Stimulated activated naive CD8-positive, alpha-beta T cell treated with anti-CD3 and anti-CD28 coated beads, Interleukin-15, amount 100 ng/mL, for 72 hours (primary cell): ENCODE results near the gene SLC38A10.

Source experiments
- ATAC-seq: fragments of 150-1000 bp; cut with Tn5 transposase; 2 replicates; pipeline ENCODE4 v1.10.0; 2021; ENCODE audit warnings: mild to moderate bottlenecking, moderate library complexity
- DNase-seq, 2 donors: peaks; one replicate each; pipeline ENCODE4 v3.0.0; 2021 to 2022
- H3K27ac Mint-ChIP-seq, 2 donors: one replicate each; pipeline ENCODE4 v1.8.0; 2022; ENCODE audit warnings: mild to moderate bottlenecking in 2 of 2, mixed read lengths in 2 of 2, moderate library complexity in 2 of 2
- H3K27me3 Mint-ChIP-seq: one replicate; pipeline ENCODE4 v1.8.0; 2022; ENCODE audit warnings: mixed read lengths
- H3K4me1 Mint-ChIP-seq: one replicate; pipeline ENCODE4 v1.8.0; 2022; ENCODE audit warnings: mild to moderate bottlenecking, mixed read lengths
- H3K4me3 Mint-ChIP-seq, 2 donors: one replicate each; pipeline ENCODE4 v1.8.0; 2022; ENCODE audit warnings: mild to moderate bottlenecking in 2 of 2, mixed read lengths in 2 of 2, moderate library complexity in 1 of 2
- H3K9me3 Mint-ChIP-seq, 2 donors: one replicate each; pipeline ENCODE4 v1.8.0; 2022; ENCODE audit warnings: mixed read lengths in 2 of 2

SLC38A10 gene

DNA sequence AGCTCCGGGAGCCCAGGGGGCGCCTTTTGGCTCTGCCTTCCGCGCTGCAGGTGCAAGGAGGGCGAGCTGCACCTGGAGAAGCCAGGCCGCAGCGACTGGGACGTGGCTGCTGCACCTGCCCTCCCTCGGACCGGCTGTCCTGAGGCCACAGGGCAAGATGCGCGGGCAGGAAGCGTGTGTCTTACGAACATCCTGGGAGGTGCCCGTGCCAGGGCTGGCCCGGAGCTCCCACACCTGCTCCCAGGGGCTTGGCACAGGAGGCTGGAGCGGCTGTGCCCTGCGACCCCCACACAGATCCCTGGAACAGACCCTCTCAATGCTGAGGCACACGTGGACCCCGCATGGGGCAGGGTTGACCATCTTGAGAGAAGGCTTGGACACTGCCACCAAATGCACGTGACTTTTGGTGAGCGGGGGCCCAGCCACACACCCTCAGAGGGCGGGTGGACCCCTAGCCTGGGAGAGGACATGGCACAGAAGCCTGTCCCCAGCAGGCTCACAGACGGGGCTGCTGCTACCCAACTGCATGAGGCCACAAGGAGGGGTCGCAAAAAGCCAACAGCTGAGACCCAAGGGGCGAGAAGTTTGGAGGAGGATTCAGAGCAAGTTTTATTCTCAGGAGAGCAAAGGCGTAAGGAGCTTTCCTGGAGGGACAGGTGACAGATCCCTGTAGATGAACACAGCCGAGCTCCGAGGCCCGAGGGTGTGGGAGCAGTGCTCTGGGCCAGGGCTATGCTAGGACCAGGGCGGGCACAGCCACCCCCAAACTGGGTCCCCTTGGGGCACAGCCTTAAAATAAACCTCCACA lies 44.6 kb downstream of the SLC38A10 start:
- Mint-ChIP-seq H3K27ac (peak overlapping the region in 1 of 2 donors; percentile 19), H3K4me3 (no peak overlapping the region), H3K4me1 (peaks cover 34% of the 10 kb centered on the region), H3K27me3 (no peaks in the 10 kb centered on the region), H3K9me3 (no peaks in the 10 kb centered on the region)
- ATAC-seq (no peak), DNase-seq (no peak)

DNA sequence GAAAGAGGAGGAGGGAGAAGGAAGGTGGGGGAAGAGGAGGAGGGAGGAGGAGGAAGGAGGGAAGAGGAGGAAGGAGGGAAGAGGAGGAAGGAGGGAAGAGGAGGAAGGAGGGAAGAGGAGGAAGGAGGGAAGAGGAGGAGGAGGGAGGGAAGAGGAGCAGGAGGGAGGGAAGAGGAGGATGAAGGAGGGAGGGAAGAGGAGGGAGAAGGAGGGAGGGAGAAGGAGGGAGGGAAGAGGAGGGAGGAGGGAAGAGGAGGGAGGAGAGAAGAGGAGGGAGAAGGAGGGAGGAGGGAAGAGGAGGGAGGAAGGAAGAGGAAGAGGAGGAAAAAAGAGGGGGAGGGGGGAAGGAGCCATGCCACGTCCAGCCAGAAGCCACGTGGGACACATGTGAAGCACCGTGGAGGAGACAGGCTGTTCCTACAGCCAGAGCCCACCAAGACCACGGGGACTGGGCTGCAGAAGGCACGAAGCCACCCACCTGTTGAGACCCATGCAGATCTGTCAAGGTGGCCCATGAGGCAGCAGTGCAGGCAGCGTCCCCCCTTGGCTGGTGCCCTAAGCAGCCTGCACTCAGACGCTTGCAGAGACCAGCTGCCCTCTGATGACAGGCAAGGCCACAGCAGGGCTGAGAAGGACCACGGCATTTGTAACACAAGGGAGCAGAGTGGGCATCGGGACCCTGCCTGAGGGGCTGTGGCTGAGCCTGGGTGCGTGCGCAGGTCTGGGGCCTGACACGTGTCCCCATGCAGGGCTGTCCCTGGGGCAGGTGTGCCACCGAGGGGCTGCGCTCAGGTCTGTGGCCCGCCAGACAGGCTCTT lies 45.7 kb downstream of the SLC38A10 start:
- Mint-ChIP-seq H3K4me3 (no peak overlapping the region), H3K9me3 (no peaks in the 10 kb centered on the region), H3K4me1 (peaks cover 38% of the 10 kb centered on the region), H3K27ac (no peak overlapping the region), H3K27me3 (no peaks in the 10 kb centered on the region)
- peak; percentile 39 for ATAC-seq
- no peak for DNase-seq

GRCh38 chr17:81248649-81249048 lies 46.5 kb downstream of the SLC38A10 start:
- no peak overlapping the region for H3K27ac Mint-ChIP-seq

DNA sequence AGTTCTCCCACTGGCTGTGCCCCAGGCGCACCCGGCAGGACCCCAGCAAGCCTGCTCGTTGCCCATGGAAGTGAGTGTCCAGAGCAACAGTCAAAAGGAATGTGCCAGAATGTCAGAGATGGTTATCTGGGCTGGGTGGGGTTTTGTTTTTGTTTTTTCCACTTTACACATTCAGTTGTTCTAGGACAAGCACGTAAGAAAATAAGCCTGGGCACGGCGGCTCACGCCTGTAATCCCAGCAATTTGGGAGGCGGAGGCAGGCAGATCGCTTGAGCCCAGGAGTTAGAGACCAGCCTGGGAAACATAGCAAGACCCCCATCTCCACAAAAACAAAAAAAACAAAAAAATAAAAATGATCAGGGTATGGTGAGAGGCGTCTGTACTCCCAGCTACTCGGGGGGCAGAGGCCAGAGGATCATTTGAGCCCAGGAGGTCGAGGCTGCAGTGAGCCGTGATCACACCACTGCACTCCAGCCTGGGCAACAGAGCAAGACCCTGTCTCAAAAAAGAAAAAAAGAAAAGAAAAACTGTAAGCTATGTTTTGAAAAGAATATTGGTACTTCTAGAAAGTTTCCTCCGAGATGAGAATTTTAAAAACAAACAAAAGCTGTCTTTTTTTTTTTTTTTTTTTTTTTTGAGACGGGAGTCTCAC lies 47.6 kb downstream of the SLC38A10 start:
- ATAC-seq: no peak
- H3K4me1 Mint-ChIP-seq: peaks cover 29% of the 10 kb centered on the region
- peak overlapping the region in 1 of 2 donors; percentile 76 for H3K27ac Mint-ChIP-seq
- H3K4me3 Mint-ChIP-seq: no peak overlapping the region
- H3K27me3 Mint-ChIP-seq: no peaks in the 10 kb centered on the region
- no peaks in the 10 kb centered on the region for H3K9me3 Mint-ChIP-seq
- no peak for DNase-seq

More at GRCh38 chr17:81248649-81249048, 46.5 kb downstream of the SLC38A10 start:
- Mint-ChIP-seq H3K27me3 (no peaks in the 10 kb centered on the region), H3K9me3 (no peaks in the 10 kb centered on the region), H3K4me1 (peaks cover 38% of the 10 kb centered on the region), H3K4me3 (no peak overlapping the region)
- ATAC-seq (no peak), DNase-seq (no peak)

DNA sequence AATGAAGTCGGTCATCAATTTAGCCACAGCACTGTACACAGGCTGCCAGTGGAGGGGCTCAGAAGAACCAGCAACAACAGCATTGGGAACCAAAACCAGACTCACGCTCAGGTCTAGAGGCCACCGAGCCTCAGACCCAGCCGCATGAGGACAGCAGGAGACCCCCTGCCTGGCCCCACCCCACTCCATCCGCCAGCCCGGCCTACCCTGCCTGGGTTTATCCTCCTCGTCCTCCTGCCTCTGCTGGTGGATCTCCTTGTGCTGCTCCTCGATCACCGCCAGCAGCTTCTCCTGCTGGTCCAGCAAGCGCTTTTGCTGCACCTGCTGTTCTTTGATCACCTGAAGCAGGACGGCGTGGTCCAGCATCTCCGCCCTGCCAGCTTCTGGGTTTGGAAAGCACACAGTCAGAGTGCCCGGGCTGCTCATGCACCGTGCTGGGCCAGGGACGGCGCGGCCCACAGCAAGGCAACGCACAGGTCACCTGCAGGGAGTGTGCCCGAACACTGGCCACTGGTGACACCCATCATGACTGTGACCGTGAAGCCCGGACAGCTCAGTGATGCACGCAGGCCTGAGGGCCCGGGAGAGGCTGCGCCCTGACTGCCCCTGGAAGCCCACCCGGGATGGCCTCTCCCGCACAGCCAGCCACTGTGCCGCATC lies 48.3 kb downstream of the SLC38A10 start:
- Mint-ChIP-seq H3K27ac (peak overlapping the region in 1 of 2 donors; percentile 97), H3K4me1 (peaks cover 29% of the 10 kb centered on the region), H3K4me3 (no peak overlapping the region), H3K9me3 (no peaks in the 10 kb centered on the region), H3K27me3 (no peaks in the 10 kb centered on the region)
- ATAC-seq (no peak), DNase-seq (no peak)

DNA sequence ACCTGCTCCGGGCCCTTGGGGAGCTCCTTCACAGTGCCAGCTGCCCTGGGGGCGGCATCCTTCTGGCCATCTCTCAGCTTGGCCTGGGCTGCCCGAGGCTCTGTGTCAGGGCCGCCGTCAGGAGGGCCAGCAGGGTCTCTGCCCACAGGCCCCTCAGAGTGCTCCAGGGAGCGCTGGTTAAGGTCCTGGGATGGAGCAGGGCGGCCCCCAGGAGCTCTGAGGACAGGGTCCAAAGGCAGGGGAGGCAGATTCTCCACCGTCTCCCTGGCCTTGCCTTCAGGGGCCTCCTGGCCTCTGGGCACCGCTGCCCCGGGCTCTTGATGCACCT lies 48.8 kb downstream of the SLC38A10 start:
- DNase-seq (no peak), ATAC-seq (no peak)
- no peak overlapping the region for H3K4me3 Mint-ChIP-seq
- no peaks in the 10 kb centered on the region for H3K9me3 Mint-ChIP-seq
- peaks cover 29% of the 10 kb centered on the region for H3K4me1 Mint-ChIP-seq
- no peak overlapping the region for H3K27ac Mint-ChIP-seq
- H3K27me3 Mint-ChIP-seq: no peaks in the 10 kb centered on the region

GRCh38 chr17:81245665-81246342 lies 49.3 kb downstream of the SLC38A10 start:
- DNase-seq (no peak), ATAC-seq (no peak)
- Mint-ChIP-seq H3K4me3 (no peak overlapping the region), H3K27me3 (no peaks in the 10 kb centered on the region), H3K9me3 (no peaks in the 10 kb centered on the region), H3K27ac (no peak overlapping the region), H3K4me1 (peaks cover 29% of the 10 kb centered on the region)

DNA sequence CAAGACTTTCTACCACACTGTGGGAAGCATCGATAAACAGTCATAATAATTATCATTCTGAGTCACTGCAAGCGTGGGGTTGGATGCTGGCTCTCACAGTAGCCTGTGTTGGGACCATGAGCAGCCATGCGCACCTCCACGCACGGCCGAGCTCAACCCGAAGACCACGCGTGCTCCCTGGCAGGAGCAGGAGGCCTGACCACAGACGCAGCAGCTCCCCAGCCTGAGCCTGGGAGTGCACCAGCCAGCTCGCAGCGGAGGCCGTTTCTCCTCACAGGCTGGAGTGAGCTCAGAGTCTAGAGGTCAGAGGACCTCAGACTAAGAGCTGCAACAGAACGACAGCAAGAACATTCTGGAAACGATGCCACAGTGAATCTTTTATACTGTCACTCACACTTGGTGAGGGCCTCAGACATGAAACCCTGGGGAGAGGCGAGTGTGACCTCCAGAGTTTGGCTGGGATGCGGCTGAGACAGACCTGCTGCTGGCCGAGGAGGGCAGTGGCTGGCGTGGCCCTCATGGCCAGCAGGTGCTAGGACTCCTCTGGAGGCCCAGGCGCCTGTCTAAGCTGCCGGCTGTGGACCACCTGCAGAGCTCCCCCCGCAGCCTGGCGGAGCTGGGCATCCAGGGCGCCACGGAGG lies 50.0 kb downstream of the SLC38A10 start:
- peak; percentile 29 for ATAC-seq
- no peak overlapping the region for H3K4me3 Mint-ChIP-seq

GRCh38 chr17:81244358-81245023 lies 50.6 kb downstream of the SLC38A10 start:
- Mint-ChIP-seq H3K27me3 (no peaks in the 10 kb centered on the region), H3K27ac (peak overlapping the region; percentile 43 to 74), H3K4me1 (peaks cover 34% of the 10 kb centered on the region), H3K4me3 (no peak overlapping the region), H3K9me3 (no peaks in the 10 kb centered on the region)
- ATAC-seq (no peak), DNase-seq (no peak)

More for the DNA sequence above, 50.0 kb downstream of the SLC38A10 start:
- no peaks in the 10 kb centered on the region for H3K9me3 Mint-ChIP-seq
- no peaks in the 10 kb centered on the region for H3K27me3 Mint-ChIP-seq
- H3K27ac Mint-ChIP-seq: peak overlapping the region in 1 of 2 donors; percentile 74
- no peak for DNase-seq
- H3K4me1 Mint-ChIP-seq: peaks cover 30% of the 10 kb centered on the region

DNA sequence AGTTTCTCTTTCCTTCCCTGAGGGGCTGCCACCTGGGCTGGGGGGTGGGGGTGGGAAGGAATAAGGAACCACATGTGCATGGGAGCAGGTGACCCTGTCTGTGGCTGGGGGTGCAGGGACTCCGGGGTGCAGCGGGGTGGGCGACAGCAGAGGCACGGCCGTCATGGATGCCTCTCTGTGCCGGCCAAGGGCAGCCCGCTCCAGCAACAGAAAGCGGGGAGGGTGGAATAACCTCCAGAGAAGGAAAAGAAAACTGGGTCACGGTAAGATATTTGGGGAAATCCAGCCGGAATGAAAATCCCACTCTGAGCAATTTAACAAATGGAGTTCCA lies 51.8 kb downstream of the SLC38A10 start:
- Mint-ChIP-seq H3K27ac (no peak overlapping the region), H3K27me3 (no peaks in the 10 kb centered on the region), H3K9me3 (no peaks in the 10 kb centered on the region), H3K4me3 (no peak overlapping the region), H3K4me1 (peaks cover 34% of the 10 kb centered on the region)
- DNase-seq (no peak), ATAC-seq (no peak)

GRCh38 chr17:81242421-81243332 lies 52.4 kb downstream of the SLC38A10 start:
- H3K4me3 Mint-ChIP-seq: peak overlapping the region in 1 of 2 donors; percentile 29

DNA sequence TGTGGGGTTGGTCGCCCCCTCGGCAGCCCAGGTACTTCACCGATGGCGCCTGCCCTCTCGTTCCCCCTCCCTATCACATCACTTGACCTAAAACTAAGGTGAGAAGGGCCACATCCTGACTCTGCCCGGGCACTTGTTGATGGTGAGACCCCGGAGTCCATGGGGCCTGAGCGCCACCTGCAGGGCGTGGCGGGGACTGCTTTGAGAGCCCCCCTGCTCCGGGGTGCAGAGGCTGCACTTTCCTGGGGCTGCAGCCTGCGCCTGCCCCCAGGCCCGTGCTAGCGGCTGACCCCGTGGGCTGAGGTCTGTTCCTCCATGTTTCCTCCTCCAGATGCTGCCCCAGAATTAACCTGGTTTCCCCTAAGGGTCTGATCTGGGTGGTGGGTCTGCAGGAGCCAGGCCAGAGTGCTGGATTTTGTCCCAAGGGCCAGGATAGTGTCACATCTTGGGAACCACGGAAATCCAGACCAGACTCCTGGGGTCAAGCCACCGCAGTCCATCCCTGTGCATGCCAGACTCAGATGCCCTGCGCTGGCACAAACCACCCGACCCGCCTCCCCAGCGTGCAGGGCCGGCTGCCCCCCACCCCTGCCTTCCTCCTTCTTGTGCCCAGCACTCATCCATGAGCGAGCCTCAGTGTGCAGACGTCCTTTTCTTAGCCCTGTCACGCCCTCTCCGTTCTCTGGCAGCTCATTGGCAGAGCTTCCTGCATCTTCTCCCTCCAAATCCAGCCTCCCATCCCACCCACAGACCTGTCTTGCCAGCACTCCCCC lies 53.3 kb downstream of the SLC38A10 start:
- ATAC-seq: peak; percentile 21

More at GRCh38 chr17:81242421-81243332, 52.4 kb downstream of the SLC38A10 start:
- ATAC-seq (no peak), DNase-seq (no peak)
- no peaks in the 10 kb centered on the region for H3K9me3 Mint-ChIP-seq
- H3K27me3 Mint-ChIP-seq: no peaks in the 10 kb centered on the region
- peak overlapping the region in 1 of 2 donors; percentile 82 for H3K27ac Mint-ChIP-seq
- H3K4me1 Mint-ChIP-seq: peaks cover 38% of the 10 kb centered on the region

GRCh38 chr17:81241203-81241602 lies 53.9 kb downstream of the SLC38A10 start:
- Mint-ChIP-seq H3K27me3 (no peaks in the 10 kb centered on the region), H3K4me3 (peak overlapping the region; percentile 94 to 95), H3K4me1 (peaks cover 52% of the 10 kb centered on the region), H3K9me3 (no peaks in the 10 kb centered on the region), H3K27ac (peak overlapping the region in 1 of 2 donors; percentile 81)
- no peak for ATAC-seq
- DNase-seq: no peak

More for the DNA sequence above, 53.3 kb downstream of the SLC38A10 start:
- peak overlapping the region in 1 of 2 donors; percentile 94 for H3K4me3 Mint-ChIP-seq
- no peaks in the 10 kb centered on the region for H3K9me3 Mint-ChIP-seq
- H3K27ac Mint-ChIP-seq: peak overlapping the region in 1 of 2 donors; percentile 82
- no peaks in the 10 kb centered on the region for H3K27me3 Mint-ChIP-seq
- H3K4me1 Mint-ChIP-seq: peaks cover 46% of the 10 kb centered on the region
- peak; percentile 77 to 81 for DNase-seq
